Thoracic aorta (tissue), 2 donors: ENCODE data around the gene CA4. TPM values are rescaled to one million over a fixed set of nuclear protein-coding genes. Genes with fewer than 3 reads are reported as not detected.

Experiments used
- ATAC-seq: fragments of 150-250 bp; one replicate; pipeline ENCODE4 v1.8.0; 2017; ENCODE audit warnings: low read depth; ENCODE audit not compliant: insufficient number of reproducible peaks, low FRiP score
- DNase-seq: peaks from one replicate; pipeline ENCODE4 v3.0.0-alpha.2; 2020; ENCODE audit warnings: low spot score
- H3K27ac ChIP-seq, 2 donors: fragments of 200-600 bp; sonication (generic); 1 replicate in 1 of 2; 2 replicates in 1 of 2; pipeline ENCODE4 v1.5.1; 2016; ENCODE audit warnings: mild to moderate bottlenecking in 2 of 2, moderate library complexity in 2 of 2
- H3K27me3 ChIP-seq: fragments of 200-600 bp; sonication (generic); replicated peaks from 2 replicates; pipeline ENCODE4 v1.6.0; 2016; ENCODE audit warnings: mild to moderate bottlenecking; ENCODE audit not compliant: insufficient read depth
- H3K36me3 ChIP-seq: fragments of 200-600 bp; sonication (generic); one replicate; pipeline ENCODE4 v1.5.1; 2016
- H3K4me1 ChIP-seq, 2 donors: fragments of 200-600 bp; sonication (generic); 1 replicate in 1 of 2; 2 replicates in 1 of 2; pipeline versions ENCODE4 v1.5.1 to v1.6.0; 2016; ENCODE audit warnings: low read depth in 2 of 2, mild to moderate bottlenecking in 1 of 2; ENCODE audit not compliant: control insufficient read depth in 1 of 2
- H3K4me3 ChIP-seq: fragments of 200-600 bp; sonication (generic); 2 replicates; pipeline ENCODE4 v1.5.1; 2016; ENCODE audit warnings: mild to moderate bottlenecking
- H3K9me3 ChIP-seq: fragments of 200-600 bp; sonication (generic); 2 replicates; pipeline ENCODE4 v1.5.1; 2016
- CTCF ChIP-seq: fragments of 200-600 bp; sonication (generic); IDR thresholded peaks from one replicate; pipeline ENCODE4 v1.5.1; 2019; ENCODE audit warnings: antibody characterized with exemption
- total RNA-seq, 2 donors: library from RNA; depleted of rRNA; stranded (reverse); fragments of >200 nt; gene quantifications; one replicate each; pipeline versions ENCODE4 v1.1.0 to v1.2.3, GENCODE V29; 2016

Gene CA4
- total RNA-seq, 2 donors from 2014 or later: 1.2 to 4.3 TPM

DNA sequence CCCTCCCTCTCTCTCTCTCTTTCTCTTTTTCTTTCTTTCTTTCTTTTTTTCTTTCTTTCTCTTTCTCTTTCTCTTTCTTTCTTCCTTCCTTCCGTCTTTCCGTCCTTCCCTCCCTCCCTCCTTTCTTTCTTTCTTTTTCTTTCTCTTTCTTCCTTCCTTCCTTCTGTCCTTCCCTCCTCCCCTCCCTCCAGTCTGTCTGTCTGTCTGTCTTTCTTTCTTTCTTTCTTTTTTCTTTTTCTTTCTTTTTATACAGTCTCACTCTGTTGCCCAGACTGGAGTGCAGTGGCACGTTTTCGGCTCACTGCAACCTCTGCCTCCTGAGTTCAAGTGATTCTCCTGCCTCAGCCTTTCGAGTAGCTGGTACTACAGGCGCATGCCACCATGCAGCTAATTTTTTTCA, 14.4 kb downstream of the CA4 start:
- TF ChIP-seq CTCF: no peak
- Histone ChIP-seq H3K4me1 (no peaks in the 10 kb centered on the region), H3K27ac (no peak overlapping the region), H3K27me3 (no peaks in the 10 kb centered on the region), H3K9me3 (no peaks in the 10 kb centered on the region), H3K36me3 (no peaks in the 10 kb centered on the region), H3K4me3 (no peak overlapping the region)
- DNase-seq (no peak), ATAC-seq (no peak)

- no peak for TF ChIP-seq CTCF
- Histone ChIP-seq H3K27ac (no peak overlapping the region), H3K36me3 (no peaks in the 10 kb centered on the region), H3K4me1 (no peaks in the 10 kb centered on the region), H3K4me3 (no peak overlapping the region), H3K9me3 (no peaks in the 10 kb centered on the region), H3K27me3 (no peaks in the 10 kb centered on the region)
- no peak for ATAC-seq
- no peak for DNase-seq
Measured at GRCh38 chr17:60164697-60165096, 14.9 kb downstream of the CA4 start.

GRCh38 chr17:60165223-60165622, 15.4 kb downstream of the CA4 start:
- Histone ChIP-seq H3K36me3 (no peaks in the 10 kb centered on the region), H3K27me3 (no peaks in the 10 kb centered on the region), H3K9me3 (no peaks in the 10 kb centered on the region), H3K4me1 (no peaks in the 10 kb centered on the region), H3K27ac (no peak overlapping the region), H3K4me3 (no peak overlapping the region)
- no peak for ATAC-seq
- no peak for DNase-seq
- no peak for TF ChIP-seq CTCF

DNA sequence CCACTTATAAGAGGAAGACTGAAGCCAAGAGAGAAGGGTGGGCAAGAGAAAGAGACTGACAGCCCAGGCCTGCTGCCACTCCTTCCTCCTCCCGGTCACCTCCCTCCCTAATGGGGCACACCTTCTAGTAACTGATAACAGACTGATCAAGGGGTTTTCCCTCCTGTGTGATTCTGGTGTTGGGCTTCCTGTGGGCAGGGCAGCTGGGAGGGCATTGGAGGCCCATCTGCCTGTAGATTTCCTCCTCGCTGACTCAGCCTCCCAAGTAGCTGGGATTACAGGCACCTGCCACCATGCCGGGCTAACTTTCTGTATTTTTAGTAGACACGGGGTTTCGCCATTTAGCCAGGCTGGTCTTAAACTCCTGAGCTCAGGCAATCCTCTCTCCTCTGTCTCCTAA, 16.2 kb downstream of the CA4 start:
- H3K9me3 ChIP-seq: no peaks in the 10 kb centered on the region
- no peak for TF ChIP-seq CTCF
- ATAC-seq (no peak), DNase-seq (no peak)
- H3K27ac ChIP-seq: no peak overlapping the region
- no peaks in the 10 kb centered on the region for H3K27me3 ChIP-seq
- H3K4me1 ChIP-seq: no peaks in the 10 kb centered on the region
- no peak overlapping the region for H3K4me3 ChIP-seq
- H3K36me3 ChIP-seq: no peaks in the 10 kb centered on the region

GRCh38 chr17:60167065-60167741, 17.4 kb downstream of the CA4 start:
- no peaks in the 10 kb centered on the region for H3K9me3 ChIP-seq
- no peaks in the 10 kb centered on the region for H3K4me1 ChIP-seq
- no peak for ATAC-seq
- no peak for DNase-seq
- no peak for TF ChIP-seq CTCF
- H3K27me3 ChIP-seq: no peaks in the 10 kb centered on the region
- no peaks in the 10 kb centered on the region for H3K36me3 ChIP-seq
- H3K27ac ChIP-seq: no peak overlapping the region
- H3K4me3 ChIP-seq: no peak overlapping the region
